NK-92 treated with Interleukin-12 subunit alpha and Interleukin-12 subunit beta, amount 100 ng/mL, for 24 hours (cell line): ENCODE measurements around the gene SNX5.

ENCODE experiments used
- DNase-seq: peaks from one replicate; lab custom pipeline; 2025; lab: John Stamatoyannopoulos, UW

SNX5 gene

GRCh38 chr20:17992847-17993513, 24.4 kb upstream of the SNX5 start:
- DNase-seq = no peak

DNA sequence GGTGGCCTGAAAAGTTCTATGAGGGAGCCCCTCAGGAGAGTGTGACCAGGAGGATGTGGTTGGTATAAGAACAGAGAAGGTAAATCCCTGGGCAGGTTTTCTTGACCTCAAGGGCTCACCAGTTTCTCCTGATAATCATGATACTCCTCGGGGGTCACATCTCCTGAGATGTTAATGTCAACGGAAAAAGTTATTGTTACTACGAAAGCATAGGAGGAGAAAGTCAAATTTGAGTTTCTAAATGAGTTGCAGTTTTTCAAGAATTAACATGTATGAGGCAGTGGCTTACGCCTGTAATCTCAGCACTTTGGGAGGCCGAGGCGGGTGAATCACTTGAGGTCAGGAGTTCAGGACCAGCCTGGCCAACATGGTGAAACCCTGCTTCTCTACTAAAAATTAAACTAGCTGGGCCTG, 23.6 kb upstream of the SNX5 start:
- no peak for DNase-seq

GRCh38 chr20:17990278-17990972, 21.8 kb upstream of the SNX5 start:
- DNase-seq = no peak

GRCh38 chr20:17987988-17988387, 19.4 kb upstream of the SNX5 start:
- DNase-seq = no peak

GRCh38 chr20:17985388-17986018, 16.9 kb upstream of the SNX5 start:
- DNase-seq = no peak

- no peak for DNase-seq
Observed at GRCh38 chr20:17976305-17976704, 7.7 kb upstream of the SNX5 start.

- no peak for DNase-seq
Observed at GRCh38 chr20:17972121-17972520, 3.5 kb upstream of the SNX5 start.

- no peak for DNase-seq
Observed at GRCh38 chr20:17971300-17972013, 2.9 kb upstream of the SNX5 start.

DNA sequence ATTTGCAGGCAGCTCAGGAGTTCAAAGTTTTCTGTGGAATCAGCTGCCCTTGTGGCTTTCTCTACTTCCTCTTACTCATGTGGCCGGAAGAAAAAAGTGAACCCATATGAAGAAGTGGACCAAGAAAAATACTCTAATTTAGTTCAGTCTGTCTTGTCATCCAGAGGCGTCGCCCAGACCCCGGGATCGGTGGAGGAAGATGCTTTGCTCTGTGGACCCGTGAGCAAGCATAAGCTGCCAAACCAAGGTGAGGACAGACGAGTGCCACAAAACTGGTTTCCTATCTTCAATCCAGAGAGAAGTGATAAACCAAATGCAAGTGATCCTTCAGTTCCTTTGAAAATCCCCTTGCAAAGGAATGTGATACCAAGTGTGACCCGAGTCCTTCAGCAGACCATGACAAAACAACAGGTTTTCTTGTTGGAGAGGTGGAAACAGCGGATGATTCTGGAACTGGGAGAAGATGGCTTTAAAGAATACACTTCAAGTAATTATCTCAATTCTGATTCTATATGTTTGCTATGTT, 1.4 kb upstream of the SNX5 start:
- peak; percentile 45 for DNase-seq

DNA sequence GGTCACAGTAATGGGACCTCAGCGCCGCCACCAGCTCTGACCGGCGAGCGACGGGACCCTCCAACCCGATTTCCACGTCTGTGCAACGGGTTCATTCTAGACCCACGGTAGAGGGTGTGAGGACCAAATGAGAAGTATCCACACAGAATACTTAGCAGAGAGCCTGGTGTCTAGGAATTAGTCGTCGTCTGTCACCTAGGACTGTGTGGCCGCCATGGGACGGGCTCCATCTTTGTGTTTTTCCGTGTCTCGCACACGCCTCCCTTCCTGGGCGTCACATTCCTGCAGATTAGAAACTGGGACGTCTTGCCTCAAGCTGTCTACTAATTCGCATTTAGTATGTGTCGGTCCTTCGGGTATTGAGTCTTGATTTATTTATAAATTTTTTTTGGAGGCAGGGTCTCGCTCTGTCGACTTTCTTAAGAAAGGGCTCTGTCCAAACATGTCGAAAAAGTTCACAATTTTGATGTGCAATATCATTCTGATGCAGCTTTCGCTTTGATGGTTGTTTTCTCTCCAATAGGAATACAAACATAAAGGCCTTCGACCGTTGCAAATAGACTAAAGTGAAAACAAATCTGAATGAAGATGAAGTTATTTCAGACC, 787 bp upstream of the SNX5 start:
- peak; percentile 55 for DNase-seq

DNA sequence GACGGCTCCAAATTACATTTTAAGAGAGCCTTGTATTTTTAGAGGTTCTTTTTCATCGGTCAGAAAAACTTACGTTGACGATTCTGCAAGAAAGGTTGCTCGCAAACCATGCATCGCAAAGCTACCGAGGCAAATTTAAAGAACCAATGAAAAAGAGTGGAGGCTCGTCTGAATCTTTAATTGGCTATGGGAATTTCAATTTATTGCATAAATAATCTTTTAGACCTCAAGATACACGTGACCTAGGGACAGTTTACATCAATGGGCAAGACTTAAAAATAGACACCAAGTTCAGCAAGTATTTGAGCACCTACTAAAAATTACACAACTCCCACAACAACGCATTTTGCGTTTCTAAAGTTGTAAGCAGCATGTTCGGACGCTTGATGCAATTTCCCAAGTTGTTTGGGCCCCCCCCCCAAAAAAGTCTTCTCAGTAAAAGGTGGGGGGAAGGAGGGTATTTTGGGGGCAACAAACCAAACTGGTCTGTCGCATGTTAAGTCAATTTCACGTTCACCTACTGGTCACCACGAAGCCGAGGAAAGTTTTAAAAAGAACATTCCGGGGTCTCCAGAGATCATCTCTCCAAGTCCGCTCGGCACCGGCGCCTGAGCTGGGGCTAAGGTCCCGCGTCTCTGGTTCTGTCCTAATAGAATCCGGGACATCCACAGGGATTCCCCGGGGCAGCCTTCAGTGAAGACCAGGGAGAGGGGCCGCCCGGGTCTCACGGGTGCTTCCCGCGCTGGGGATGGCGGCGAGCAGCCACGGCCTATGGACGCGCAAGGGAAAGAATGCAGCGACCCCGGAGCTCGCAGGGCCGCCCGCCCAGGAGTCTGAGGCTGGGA, 851 bp downstream of the SNX5 start:
- no peak for DNase-seq

GRCh38 chr20:17966432-17967310, 1.9 kb downstream of the SNX5 start:
- no peak for DNase-seq

- no peak for DNase-seq
Observed at GRCh38 chr20:17965042-17965697, 3.4 kb downstream of the SNX5 start.

GRCh38 chr20:17964632-17965031, 4.0 kb downstream of the SNX5 start:
- no peak for DNase-seq

- no peak for DNase-seq
Observed at GRCh38 chr20:17964073-17964472, 4.5 kb downstream of the SNX5 start.

- DNase-seq = no peak
Observed at GRCh38 chr20:17963114-17963897, 5.3 kb downstream of the SNX5 start.

- no peak for DNase-seq
Observed at GRCh38 chr20:17961587-17961940, 7.0 kb downstream of the SNX5 start.

DNA sequence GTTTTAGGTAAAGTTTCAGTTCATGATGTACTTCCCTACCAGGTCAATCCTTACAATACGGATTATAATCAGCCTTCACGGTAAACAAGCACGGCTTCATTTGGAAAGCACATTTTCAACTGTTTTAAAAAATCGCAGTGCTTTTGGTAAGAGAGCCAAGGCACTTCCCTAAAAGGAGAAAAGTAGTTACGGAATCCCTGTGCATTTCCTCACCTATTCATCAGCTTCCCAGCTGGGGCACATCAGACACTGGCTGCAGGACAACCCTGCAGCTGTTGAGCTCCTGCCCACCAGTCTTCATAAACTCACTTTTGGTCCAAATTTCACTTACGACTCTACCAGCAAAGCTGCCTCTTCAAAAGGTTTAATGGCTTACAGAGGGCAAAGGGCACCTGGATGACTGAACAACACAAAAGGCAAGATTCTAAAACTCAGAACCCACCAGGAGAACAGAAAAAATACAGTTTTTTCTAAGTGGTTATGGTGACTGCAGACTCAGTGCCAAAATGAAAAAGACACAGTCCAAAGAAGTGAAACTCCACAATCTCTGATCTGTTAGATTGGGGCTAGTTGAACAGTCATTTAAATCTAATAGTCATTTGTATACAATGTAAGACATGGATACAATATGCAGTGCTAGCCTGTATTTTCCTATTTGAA, 7.5 kb downstream of the SNX5 start:
- DNase-seq = no peak
